ENCODE measurements around the gene YBX3.

The YBX3 gene

DNA sequence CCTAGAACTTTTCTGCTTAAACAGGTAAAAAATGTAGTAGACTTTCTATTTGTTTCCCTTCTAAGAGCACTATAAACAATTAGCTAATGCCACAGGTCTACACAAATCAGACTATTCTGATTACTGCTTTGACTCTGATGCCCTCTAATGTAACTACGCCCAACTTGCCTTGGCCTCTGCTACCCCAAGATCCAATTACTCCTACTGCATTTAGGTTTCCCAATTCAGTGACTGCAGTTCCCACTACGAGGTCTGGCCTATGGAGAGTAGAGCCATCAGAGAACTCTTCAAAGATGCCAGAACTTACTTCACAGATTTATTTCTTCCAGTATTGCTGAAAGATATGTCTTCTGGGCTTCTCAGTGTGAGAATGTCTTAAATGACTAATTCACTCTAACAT is 34.0 kb downstream of the YBX3 start:
- Histone ChIP-seq H3K4me1 (no peaks in the 10 kb centered on the region), H3K9me3 (peaks cover 17% of the 10 kb centered on the region), H3K9ac (no peak overlapping the region), H4K20me1 (no peaks in the 10 kb centered on the region), H3K27me3 (no peaks in the 10 kb centered on the region), H3K4me2 (no peak overlapping the region), H3K4me3 (no peak overlapping the region), H3K27ac (no peak overlapping the region), H3K36me3 (no peaks in the 10 kb centered on the region; the same call in 1 of the 2 replicates)
- TF ChIP-seq Cebpa-rat (IDR thresholded peaks at IDR 0.05), result no peak

DNA sequence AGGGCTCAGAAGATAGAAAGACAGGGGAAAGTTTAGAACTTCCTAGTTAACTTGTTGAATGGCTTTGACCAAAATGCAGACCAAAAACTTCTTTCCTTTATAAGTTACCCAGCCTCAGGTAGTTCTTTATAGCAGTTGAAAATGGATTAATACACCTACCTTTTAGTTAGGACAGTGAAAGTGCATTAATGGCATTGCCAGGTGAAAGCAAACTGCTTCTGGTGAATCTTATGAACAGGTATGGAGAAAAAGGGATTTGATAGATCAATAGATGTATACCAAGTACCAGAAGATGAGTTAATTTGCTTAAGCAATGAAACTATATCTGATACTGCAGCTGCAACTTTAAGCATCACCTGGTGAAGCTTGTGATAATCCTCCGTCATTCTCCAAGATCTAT is 35.1 kb downstream of the YBX3 start:
- Histone ChIP-seq H3K4me1 (no peaks in the 10 kb centered on the region), H3K9ac (no peak overlapping the region), H3K27ac (no peak overlapping the region), H3K27me3 (no peaks in the 10 kb centered on the region), H3K36me3 (no peaks in the 10 kb centered on the region), H3K9me3 (peaks cover 17% of the 10 kb centered on the region), H3K4me3 (no peak overlapping the region), H3K4me2 (no peak overlapping the region), H4K20me1 (no peaks in the 10 kb centered on the region)
- no peak for TF ChIP-seq Cebpa-rat (IDR thresholded peaks at IDR 0.05)

DNA sequence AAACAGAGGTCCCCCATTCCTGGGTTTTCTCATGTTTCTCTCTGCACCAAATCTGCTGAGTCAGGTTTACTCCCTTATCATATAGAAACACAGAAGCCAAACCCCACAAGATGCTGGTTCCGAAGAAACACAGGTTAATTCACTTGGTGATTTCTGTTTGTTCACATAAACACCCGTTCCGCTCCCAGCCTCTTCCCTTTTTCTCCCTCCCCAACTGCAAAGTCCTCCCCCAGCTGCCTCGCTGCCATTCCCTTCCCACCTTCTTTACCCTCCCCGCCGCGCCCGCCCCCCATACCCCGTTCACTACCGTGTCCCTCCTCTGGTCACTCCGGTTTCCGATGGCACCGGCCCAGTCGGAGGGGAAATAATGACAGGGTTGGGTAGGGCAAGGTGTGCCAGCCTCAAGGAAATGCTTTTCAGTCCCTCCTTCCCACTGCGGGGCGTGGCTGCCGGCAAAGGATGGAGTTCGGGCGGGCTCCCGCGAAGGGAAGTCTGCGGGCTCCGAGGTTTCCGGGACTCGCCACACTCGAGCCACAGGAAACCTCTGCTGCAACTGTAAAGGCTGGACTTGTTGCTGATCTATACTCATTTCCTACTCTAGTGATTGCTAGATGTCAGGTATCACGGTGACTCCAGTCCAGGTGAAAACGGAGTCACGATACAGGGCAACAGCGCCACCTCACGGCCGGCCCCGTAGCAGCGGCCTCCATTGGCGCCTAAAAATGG is 49.3 kb downstream of the YBX3 start, which contains the start of gene STYK1:
STYK1 (minus strand) TSS at position 394 of the 726 bp plus-strand sequence. CDS start 39,434 bp downstream, outside the sequence.
- Histone ChIP-seq H3K36me3 (no peaks in the 10 kb centered on the region), H3K4me3 (peak within 1 kb of the TSS; percentile 59), H3K9me3 (0 out of 2 replicates have a peak, but pooled peaks cover 5% of the 10 kb centered on the region), H4K20me1 (no peaks in the 10 kb centered on the region), H3K27me3 (no peaks in the 10 kb centered on the region), H3K9ac (no peak within 1 kb of the TSS), H3K27ac (peak within 1 kb of the TSS; percentile 31; the same call in 1 of the 2 replicates), H3K4me2 (peak within 1 kb of the TSS; percentile 91), H3K4me1 (peaks cover 29% of the 10 kb centered on the region)
- no peak for TF ChIP-seq Cebpa-rat (IDR thresholded peaks at IDR 0.05)

DNA sequence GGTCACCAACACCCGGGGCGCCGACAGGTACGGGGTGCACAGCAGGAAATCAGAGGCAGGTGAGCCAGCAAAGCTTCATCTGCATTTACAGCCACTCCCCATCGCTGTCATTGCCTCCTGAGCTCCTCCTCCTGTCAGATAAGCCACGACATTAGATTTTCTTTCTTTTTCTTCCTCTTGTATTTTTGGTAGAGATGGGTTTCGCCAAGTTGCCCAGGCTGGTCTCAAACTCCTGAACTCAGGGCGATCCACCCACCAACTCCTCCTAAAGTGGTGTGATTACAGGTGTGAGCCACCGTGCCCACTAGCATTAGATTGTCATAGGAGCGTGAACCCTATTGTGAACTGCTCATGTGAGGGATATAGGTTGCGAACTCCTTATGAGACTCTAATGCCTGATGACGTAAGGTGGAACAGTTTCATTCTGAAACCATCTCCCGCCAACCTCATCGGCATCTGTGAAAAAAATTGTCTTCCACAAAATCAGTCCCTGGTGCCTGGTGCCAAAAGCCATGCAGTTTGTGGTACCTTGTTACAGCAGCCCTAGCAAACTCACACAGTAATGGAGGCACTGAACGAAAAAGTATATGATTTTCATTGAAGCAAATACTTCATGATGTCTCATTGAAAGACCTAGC is 50.8 kb downstream of the YBX3 start:
- Histone ChIP-seq H3K4me1 (peaks cover 29% of the 10 kb centered on the region), H4K20me1 (no peaks in the 10 kb centered on the region), H3K4me3 (no peak overlapping the region), H3K27me3 (no peaks in the 10 kb centered on the region), H3K27ac (no peak overlapping the region), H3K36me3 (no peaks in the 10 kb centered on the region), H3K9me3 (no peaks in the 10 kb centered on the region), H3K4me2 (peak overlapping the region; percentile 17; the same call in 1 of the 2 replicates), H3K9ac (no peak overlapping the region)
- TF ChIP-seq Cebpa-rat (IDR thresholded peaks at IDR 0.05), result no peak

DNA sequence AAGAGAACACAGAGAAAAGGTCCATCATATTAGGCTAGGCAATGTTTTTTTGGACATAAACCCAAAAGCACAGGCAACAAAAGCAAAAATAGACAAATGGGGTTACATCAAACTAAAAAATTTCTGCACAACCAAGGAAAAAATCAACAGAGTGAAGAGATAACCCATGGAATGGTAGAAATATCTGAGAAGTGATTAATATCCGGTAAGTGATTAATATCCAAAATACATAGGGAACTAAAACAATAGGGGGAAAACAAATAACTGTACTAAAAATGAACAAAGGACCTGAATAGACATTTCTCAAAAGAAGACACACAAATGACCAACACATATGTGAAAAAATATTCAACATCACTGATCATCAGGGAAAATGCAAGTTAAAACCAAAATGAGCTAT is 53.6 kb downstream of the YBX3 start:
- no peak overlapping the region for H3K4me2 ChIP-seq
- H3K27me3 ChIP-seq, result no peaks in the 10 kb centered on the region
- no peaks in the 10 kb centered on the region for H3K36me3 ChIP-seq
- H4K20me1 ChIP-seq, result no peaks in the 10 kb centered on the region
- no peak overlapping the region for H3K27ac ChIP-seq
- TF ChIP-seq Cebpa-rat (IDR thresholded peaks at IDR 0.05), result no peak
- no peaks in the 10 kb centered on the region for H3K9me3 ChIP-seq
- peaks cover 19% of the 10 kb centered on the region for H3K4me1 ChIP-seq
- no peak overlapping the region for H3K4me3 ChIP-seq
- no peak overlapping the region for H3K9ac ChIP-seq

DNA sequence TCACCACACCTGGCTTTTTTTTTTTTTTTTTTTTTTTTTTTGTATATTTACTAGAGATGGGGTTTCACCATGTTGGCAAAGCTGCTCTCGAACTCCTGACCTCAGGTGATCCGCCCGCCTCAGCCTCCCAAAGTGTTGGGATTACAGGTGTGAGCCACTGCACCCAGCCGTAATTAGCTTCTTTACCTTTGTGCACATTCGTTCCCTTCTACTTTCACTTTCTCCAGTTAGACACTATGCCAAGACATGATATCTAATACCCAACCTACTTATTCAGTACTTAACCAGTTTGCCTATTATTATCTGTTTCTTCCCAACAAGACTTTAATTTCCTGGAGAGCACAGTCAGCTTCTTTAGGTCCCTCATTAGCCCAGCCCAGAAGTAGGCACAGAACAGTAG is 54.6 kb downstream of the YBX3 start:
- Histone ChIP-seq H3K27me3 (no peaks in the 10 kb centered on the region), H3K27ac (no peak overlapping the region), H3K4me1 (peaks cover 9% of the 10 kb centered on the region), H4K20me1 (no peaks in the 10 kb centered on the region), H3K4me3 (no peak overlapping the region), H3K9me3 (no peaks in the 10 kb centered on the region), H3K4me2 (no peak overlapping the region), H3K36me3 (no peaks in the 10 kb centered on the region), H3K9ac (no peak overlapping the region)
- no peak for TF ChIP-seq Cebpa-rat (IDR thresholded peaks at IDR 0.05)

DNA sequence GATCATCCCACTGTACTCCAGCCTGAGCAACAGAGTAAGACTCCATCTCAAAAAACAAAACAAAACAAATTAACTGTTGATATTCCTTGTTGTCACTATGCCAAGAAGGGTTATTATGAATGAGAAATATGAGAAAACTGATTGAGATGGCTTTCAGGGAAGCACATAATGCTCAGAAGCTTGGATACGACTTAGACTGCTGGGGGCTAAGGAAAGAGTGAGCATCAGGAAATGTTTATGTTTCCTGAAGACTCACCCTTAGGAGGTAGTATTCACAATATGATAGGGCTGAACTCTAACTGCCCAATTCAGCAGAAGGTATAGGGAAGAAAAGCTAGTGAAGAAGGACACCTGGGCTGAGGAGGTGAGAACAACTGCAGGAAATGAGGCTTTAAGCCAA is 55.5 kb downstream of the YBX3 start:
- TF ChIP-seq Cebpa-rat (IDR thresholded peaks at IDR 0.05), result no peak
- 0 out of 2 replicates have a peak, but pooled peaks cover 1% of the 10 kb centered on the region for H3K4me1 ChIP-seq

DNA sequence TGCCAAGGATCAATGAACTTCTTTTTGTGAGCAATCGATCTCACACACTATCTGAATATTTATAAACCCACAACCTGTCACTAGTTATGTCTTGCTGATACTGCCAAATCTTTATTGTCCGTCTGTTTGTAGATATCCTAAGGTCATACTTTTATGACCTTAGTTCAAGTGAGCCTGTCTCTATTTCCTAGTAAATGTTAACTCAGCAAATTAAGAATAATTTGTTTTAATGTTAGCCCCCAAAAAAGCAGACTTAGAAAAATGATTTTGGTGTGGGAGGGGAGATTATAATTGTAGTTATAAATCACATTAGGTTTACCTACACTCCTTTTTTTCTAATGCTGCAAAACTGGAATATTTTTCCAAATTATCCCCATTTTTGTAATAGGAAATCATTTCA is 58.6 kb downstream of the YBX3 start:
- TF ChIP-seq Cebpa-rat (IDR thresholded peaks at IDR 0.05), result no peak
- H3K36me3 ChIP-seq, result no peaks in the 10 kb centered on the region
- H3K4me1 ChIP-seq, result no peaks in the 10 kb centered on the region
- no peak overlapping the region for H3K4me3 ChIP-seq
- no peaks in the 10 kb centered on the region for H3K27me3 ChIP-seq
- no peaks in the 10 kb centered on the region for H4K20me1 ChIP-seq
- H3K27ac ChIP-seq, result no peak overlapping the region
- no peak overlapping the region for H3K9ac ChIP-seq
- no peaks in the 10 kb centered on the region for H3K9me3 ChIP-seq
- no peak overlapping the region for H3K4me2 ChIP-seq

More for the DNA sequence above, 55.5 kb downstream of the YBX3 start:
- Histone ChIP-seq H4K20me1 (no peaks in the 10 kb centered on the region), H3K36me3 (no peaks in the 10 kb centered on the region), H3K27me3 (no peaks in the 10 kb centered on the region), H3K4me2 (no peak overlapping the region), H3K9ac (no peak overlapping the region), H3K9me3 (no peaks in the 10 kb centered on the region), H3K4me3 (no peak overlapping the region), H3K27ac (no peak overlapping the region)

DNA sequence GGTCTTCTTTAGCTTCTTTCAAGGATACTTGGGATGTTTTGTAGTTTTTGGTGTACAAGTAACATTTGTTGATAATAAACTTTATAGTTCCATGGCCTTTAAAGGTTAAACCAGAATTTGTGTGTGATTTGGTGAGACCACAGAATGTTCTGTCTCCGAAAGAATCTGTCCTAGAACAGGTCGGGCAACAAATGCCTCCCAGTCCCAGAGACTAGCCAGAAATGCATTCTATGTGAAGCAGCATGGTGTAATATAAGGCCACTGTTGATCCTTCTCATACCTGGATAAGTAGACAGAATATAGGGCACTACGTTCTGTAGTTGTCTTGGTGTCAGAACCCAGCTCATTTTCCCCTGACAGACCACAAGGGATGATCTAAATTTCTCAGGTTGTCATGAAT is 59.3 kb downstream of the YBX3 start:
- Histone ChIP-seq H3K9me3 (no peaks in the 10 kb centered on the region), H3K27ac (no peak overlapping the region), H3K9ac (no peak overlapping the region), H3K4me1 (no peaks in the 10 kb centered on the region), H3K36me3 (no peaks in the 10 kb centered on the region), H4K20me1 (no peaks in the 10 kb centered on the region), H3K27me3 (no peaks in the 10 kb centered on the region), H3K4me3 (no peak overlapping the region), H3K4me2 (no peak overlapping the region)
- TF ChIP-seq Cebpa-rat (IDR thresholded peaks at IDR 0.05), result no peak

DNA sequence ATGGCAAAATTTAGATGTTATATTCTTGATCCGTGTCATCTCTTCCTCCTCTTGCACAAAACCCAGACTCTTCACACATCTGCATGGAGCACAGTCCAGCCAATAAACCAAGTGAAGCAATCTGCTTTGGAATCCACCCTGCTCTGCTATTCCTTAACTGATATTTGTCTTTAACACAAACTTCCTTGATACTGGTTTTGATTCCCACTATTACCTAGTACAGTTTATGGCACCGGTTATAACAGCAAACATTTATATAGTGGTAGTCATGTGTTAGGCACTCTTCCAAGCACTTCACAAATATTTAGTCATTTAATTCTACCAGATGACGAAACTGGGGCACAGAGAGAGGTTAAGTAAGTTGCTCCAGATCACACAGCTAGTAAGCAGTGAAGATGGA is 61.8 kb downstream of the YBX3 start:
- Histone ChIP-seq H3K27me3 (no peaks in the 10 kb centered on the region), H3K36me3 (no peaks in the 10 kb centered on the region), H3K27ac (no peak overlapping the region), H3K4me1 (no peaks in the 10 kb centered on the region), H3K4me3 (no peak overlapping the region), H3K9ac (no peak overlapping the region), H3K4me2 (no peak overlapping the region), H3K9me3 (peaks cover 14% of the 10 kb centered on the region), H4K20me1 (no peaks in the 10 kb centered on the region)
- TF ChIP-seq Cebpa-rat (IDR thresholded peaks at IDR 0.05), result no peak
